Glutamatergic neuron (in vitro differentiated cells): Measurements from ENCODE around the gene TBX2. TPM values are rescaled to one million over a fixed set of nuclear protein-coding genes. Genes with fewer than 3 reads are reported as not detected.
A peak's percentile ranks its signal among the peaks of the same experiment; 100 is the strongest.

Source experiments
- DNase-seq: peaks from one replicate; pipeline ENCODE4 v3.0.0; 2022
- H3K27ac Mint-ChIP-seq: one replicate; pipeline ENCODE4 v1.8.0; 2020; ENCODE audit warnings: mild to moderate bottlenecking, mixed read lengths, inconsistent platforms; ENCODE audit not compliant: unreplicated experiment
- H3K27me3 Mint-ChIP-seq: one replicate; pipeline ENCODE4 v1.8.0; 2020; ENCODE audit warnings: mild to moderate bottlenecking, moderate library complexity, mixed read lengths, inconsistent platforms; ENCODE audit not compliant: unreplicated experiment
- H3K36me3 Mint-ChIP-seq: one replicate; pipeline ENCODE4 v1.8.0; 2020; ENCODE audit warnings: mild to moderate bottlenecking, mixed read lengths, inconsistent platforms; ENCODE audit not compliant: unreplicated experiment
- H3K4me1 Mint-ChIP-seq: one replicate; pipeline ENCODE4 v1.8.0; 2020; ENCODE audit warnings: mild to moderate bottlenecking, low read depth, mixed read lengths, inconsistent platforms; ENCODE audit not compliant: unreplicated experiment
- H3K4me3 Mint-ChIP-seq: one replicate; pipeline ENCODE4 v1.8.0; 2020; ENCODE audit warnings: mild to moderate bottlenecking, mixed read lengths, inconsistent platforms; ENCODE audit not compliant: unreplicated experiment
- H3K9me3 Mint-ChIP-seq: one replicate; pipeline ENCODE4 v1.8.0; 2020; ENCODE audit warnings: mild to moderate bottlenecking, moderate library complexity, mixed read lengths, inconsistent platforms; ENCODE audit not compliant: unreplicated experiment
- CTCF ChIP-seq: fragments of 200-600 bp; sonication (generic); IDR thresholded peaks from one replicate; pipeline ENCODE4 v1.5.0; 2021; ENCODE audit not compliant: partially characterized antibody, unreplicated experiment
- total RNA-seq: library from RNA; stranded (reverse); fragmentation: NEBNext Ultra II Directional; extraction: Animal tissue kit (Norgen Biotek cat#: 25700); gene quantifications from one replicate; pipeline ENCODE4 v1.2.1, GENCODE V29; 2021; ENCODE audit not compliant: unreplicated experiment

The TBX2 gene
- total RNA-seq, 1 donor from 2014 or later: 5.4 TPM

DNA sequence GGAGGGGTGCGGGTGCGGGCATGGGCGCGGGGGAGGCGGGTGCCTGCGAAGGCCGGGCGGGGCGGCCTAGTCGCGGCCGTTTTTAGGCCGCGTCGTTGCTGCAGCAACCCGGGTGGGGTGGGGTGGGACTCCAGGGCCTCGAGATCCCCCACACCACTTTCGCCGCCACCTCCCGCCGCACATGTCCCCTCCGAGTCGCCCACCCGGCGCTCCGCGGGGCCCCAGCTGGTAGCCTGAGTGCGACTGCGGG, 11.3 kb downstream of the TBX2 start:
- Mint-ChIP-seq H3K36me3 (no peaks in the 10 kb centered on the region), H3K27me3 (peaks cover 21% of the 10 kb centered on the region), H3K27ac (no peak overlapping the region), H3K4me1 (peaks cover 5% of the 10 kb centered on the region), H3K4me3 (no peak overlapping the region), H3K9me3 (peaks cover 11% of the 10 kb centered on the region)
- no peak for DNase-seq
- peak; percentile 57 for TF ChIP-seq CTCF

DNA sequence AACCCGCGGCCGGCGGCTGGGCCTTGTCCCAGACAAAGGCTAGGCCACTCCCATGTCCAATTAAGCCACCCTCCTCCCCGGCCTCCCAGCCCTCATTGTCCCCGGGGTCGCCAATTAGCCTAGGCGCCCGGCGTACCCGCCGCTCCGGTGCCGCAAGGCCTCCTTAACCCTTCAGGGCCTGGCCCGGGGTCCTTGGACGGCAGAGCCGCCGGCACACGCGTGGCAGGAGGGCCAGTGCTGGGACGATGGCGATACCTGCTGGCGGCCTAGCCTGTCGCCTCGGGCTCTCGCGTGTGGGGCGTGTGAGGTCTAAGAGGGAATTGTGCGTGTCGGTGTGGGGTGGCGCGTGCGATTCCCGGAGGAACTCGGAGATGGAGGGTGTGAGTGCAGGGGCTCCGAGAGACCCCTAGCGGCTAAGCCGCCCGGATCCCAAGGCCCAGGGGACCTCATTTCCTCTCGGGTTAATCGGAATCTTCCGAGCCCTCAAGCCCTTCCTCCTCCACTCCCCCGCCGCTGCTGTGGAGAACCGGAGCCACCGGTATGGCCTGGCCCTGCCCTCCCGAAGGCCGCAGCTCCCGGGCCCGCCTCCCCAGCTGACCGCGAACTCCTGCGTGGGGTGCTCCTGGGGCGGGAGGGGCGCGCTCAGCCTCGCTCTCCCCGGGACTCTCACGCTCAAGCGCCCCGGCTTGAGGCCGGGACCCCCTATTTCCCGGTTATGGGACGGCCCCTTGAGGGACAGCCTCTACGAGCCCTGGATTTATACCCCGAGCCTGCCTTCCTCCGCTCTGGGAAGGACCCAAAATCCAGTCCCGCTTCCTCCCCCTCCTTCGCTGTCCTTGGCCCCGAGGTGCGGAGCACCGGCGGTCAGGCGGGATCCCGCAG, 11.9 kb downstream of the TBX2 start:
- H3K27ac Mint-ChIP-seq: no peak overlapping the region

GRCh38 chr17:61412143-61412859, 12.7 kb downstream of the TBX2 start:
- DNase-seq: peak; percentile 88
- H3K4me3 Mint-ChIP-seq: no peak overlapping the region
- peaks cover 5% of the 10 kb centered on the region for H3K9me3 Mint-ChIP-seq
- H3K4me1 Mint-ChIP-seq: peaks cover 5% of the 10 kb centered on the region
- H3K27me3 Mint-ChIP-seq: peaks cover 13% of the 10 kb centered on the region
- peak; percentile 100 for TF ChIP-seq CTCF
- H3K27ac Mint-ChIP-seq: no peak overlapping the region
- H3K36me3 Mint-ChIP-seq: no peaks in the 10 kb centered on the region

More for the DNA sequence above, 11.9 kb downstream of the TBX2 start:
- no peaks in the 10 kb centered on the region for H3K36me3 Mint-ChIP-seq
- peak; percentile 12 for TF ChIP-seq CTCF
- peaks cover 7% of the 10 kb centered on the region for H3K9me3 Mint-ChIP-seq
- peak overlapping the region; percentile 42 for H3K4me3 Mint-ChIP-seq
- H3K4me1 Mint-ChIP-seq: peaks cover 5% of the 10 kb centered on the region
- peak; percentile 61 for DNase-seq
- peaks cover 16% of the 10 kb centered on the region for H3K27me3 Mint-ChIP-seq

GRCh38 chr17:61412860-61413660, 13.4 kb downstream of the TBX2 start:
- Mint-ChIP-seq H3K9me3 (peaks cover 5% of the 10 kb centered on the region), H3K4me3 (peak overlapping the region; percentile 74), H3K36me3 (no peaks in the 10 kb centered on the region), H3K4me1 (peaks cover 8% of the 10 kb centered on the region), H3K27me3 (peaks cover 9% of the 10 kb centered on the region), H3K27ac (no peak overlapping the region)
- no peak for DNase-seq
- TF ChIP-seq CTCF: no peak
